Activated T-cell treated with anti-CD3 and anti-CD28 coated beads, Interleukin-2, amount 50 U/mL, for 24 hours (primary cell): Measurements from ENCODE around the gene HSD3B7.
"Not testable (repeated sequence)": the region's sequence is repeated elsewhere in the genome, so short reads cannot be mapped to it uniquely, and the experiment has no call there.

Source experiments
- DNase-seq: peaks from one replicate; pipeline ENCODE4 v3.0.0-alpha.2; 2020
- H3K27ac Mint-ChIP-seq: 2 replicates; pipeline ENCODE4 v1.8.0; 2020; ENCODE audit warnings: mild to moderate bottlenecking, mixed read lengths
- H3K27me3 Mint-ChIP-seq: 2 replicates; pipeline ENCODE4 v1.8.0; 2020; ENCODE audit warnings: mixed read lengths
- H3K36me3 Mint-ChIP-seq: 2 replicates; pipeline ENCODE4 v1.8.0; 2020; ENCODE audit warnings: low read depth, mixed read lengths
- H3K4me1 Mint-ChIP-seq: 2 replicates; pipeline ENCODE4 v1.8.0; 2020; ENCODE audit warnings: low read depth, mixed read lengths
- H3K4me3 Mint-ChIP-seq: 2 replicates; pipeline ENCODE4 v1.8.0; 2020; ENCODE audit warnings: mild to moderate bottlenecking, moderate library complexity, mixed read lengths
- H3K9me3 Mint-ChIP-seq: 2 replicates; pipeline ENCODE4 v1.8.0; 2020; ENCODE audit warnings: mixed read lengths

HSD3B7 gene

DNA sequence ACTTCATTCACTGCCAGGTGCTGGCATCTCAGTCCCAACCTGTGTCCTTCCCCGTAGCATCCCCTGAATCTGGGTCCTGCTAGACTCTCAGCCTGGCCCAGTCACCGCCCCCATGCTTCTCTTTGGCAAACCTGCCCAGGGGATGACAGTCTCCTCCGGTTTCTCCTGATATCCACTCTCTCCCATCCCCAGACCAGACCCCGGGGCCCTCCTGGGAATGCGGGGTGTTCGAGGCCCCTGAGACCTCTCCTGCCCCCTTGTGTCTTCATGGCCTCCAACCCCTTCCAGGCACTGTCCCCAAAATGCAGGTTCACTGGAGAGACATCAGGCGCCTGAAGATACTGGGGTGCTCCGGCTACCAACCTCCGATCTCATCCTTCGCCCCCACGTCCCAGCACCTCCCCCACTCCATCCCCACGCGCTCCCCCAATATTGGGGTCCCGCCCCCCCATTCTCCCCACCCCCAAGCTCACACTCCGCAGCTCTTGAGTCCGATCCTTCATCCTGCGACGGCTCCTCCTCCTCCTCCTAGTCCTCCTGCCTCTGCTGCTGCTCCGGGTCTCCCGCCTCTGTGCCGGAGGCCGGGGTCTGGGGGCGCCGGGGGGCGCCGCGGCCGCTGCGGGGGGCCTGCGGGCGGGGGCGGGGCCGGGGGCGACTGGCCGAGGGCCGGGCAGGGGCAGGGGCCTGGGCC, 25.0 kb downstream of the HSD3B7 start:
- Mint-ChIP-seq H3K36me3 (no peaks in the 10 kb centered on the region), H3K27me3 (peaks cover 17% of the 10 kb centered on the region), H3K4me3 (peak overlapping the region; percentile 72), H3K4me1 (peaks cover 16% of the 10 kb centered on the region), H3K27ac (no peak overlapping the region), H3K9me3 (no peaks in the 10 kb centered on the region)
- DNase-seq, result no peak

DNA sequence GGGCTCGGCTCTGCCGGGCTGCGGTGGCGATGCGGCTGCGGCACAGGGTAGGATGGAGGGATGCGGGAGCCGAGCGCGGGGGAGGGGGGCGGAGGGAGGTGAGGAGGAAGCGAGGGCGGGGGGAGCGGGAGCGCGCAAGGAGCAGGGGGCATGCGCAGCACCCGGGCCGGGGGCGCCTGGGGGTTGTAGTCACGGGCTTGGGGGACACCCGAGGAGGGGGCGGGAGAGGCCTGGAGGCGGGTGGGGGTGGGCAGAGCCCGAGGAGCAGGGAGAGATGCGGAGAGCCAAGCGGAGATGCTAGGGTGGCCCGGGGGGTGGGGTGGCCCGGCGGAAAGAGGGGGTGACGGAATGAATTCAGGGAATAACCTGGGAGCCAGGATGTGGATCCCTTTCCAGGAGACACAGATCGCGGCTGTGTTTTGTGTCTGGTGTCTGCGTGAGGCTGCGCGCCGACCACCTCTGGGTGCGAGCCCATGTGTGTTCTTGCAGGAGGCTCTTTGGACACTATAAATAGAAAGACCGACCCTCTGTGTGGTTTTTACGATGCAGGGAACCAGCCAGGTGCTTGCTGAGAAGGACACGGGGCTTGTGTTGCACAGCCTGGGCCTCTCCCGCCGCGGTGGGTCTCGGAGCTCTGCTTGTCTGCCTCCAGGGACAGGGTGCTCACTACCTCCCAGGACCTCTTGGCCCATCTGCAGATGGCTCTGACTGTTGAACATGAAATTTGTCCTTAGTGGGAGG, 25.7 kb downstream of the HSD3B7 start, which contains the start of gene STX1B:
Gene STX1B (minus strand): TSS at position 54 of the 741 bp plus-strand sequence. CDS start 242 bp downstream, outside the sequence.
- Mint-ChIP-seq H3K27me3 (peaks cover 17% of the 10 kb centered on the region), H3K36me3 (no peaks in the 10 kb centered on the region), H3K4me3 (peak within 1 kb of the TSS; percentile 72), H3K9me3 (no peaks in the 10 kb centered on the region), H3K27ac (peak within 1 kb of the TSS; percentile 72), H3K4me1 (peaks cover 16% of the 10 kb centered on the region)
- peak; percentile 67 for DNase-seq

DNA sequence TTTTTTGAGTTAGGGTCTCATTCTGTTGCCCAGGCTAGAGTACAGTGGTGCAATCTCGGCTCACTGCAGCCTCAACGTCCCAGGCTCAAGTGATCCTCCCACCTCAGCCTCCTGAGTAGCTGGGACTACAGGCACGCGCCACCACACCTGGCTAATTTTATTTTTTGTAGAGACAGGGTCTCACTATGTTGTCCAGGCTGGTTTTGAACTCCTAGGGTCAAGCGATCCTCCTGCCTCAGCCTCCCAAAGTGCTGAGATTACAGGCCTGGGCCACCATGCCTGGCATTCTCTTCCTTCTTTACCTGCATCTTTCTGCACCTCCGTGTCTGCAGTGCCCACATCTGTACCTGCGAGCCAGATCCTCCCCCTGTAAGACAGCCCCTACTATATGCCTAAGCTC, 26.8 kb downstream of the HSD3B7 start:
- Mint-ChIP-seq H3K4me3 (peak overlapping the region; percentile 70), H3K27me3 (peaks cover 21% of the 10 kb centered on the region), H3K4me1 (peaks cover 16% of the 10 kb centered on the region)
- H3K9me3 Mint-ChIP-seq, H3K27ac Mint-ChIP-seq, DNase-seq, H3K36me3 Mint-ChIP-seq: not testable (repeated sequence)

DNA sequence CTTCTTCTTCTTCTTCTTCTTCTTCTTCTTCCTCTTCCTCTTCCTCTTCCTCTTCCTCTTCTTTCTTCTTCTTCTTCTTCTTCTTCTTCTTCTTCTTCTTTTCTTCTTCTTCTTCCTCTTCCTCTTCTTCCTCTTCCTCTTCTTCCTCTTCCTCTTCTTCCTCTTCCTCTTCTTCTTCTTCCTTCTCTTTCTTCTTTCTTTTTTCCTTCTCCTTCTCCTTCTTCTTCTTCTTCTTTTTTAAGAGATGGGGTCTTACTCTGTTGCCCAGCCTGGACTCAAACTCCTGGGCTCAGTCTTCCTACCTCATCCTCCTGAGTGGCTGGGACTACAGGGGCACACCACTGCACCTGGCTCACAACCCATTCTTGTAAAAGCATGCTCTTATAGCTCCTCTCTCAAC, 28.3 kb downstream of the HSD3B7 start:
- H3K27me3 Mint-ChIP-seq, result peaks cover 21% of the 10 kb centered on the region
- H3K4me1 Mint-ChIP-seq, result peaks cover 16% of the 10 kb centered on the region
- not testable (repeated sequence) for DNase-seq, H3K9me3 Mint-ChIP-seq, H3K27ac Mint-ChIP-seq, H3K4me3 Mint-ChIP-seq, H3K36me3 Mint-ChIP-seq

DNA sequence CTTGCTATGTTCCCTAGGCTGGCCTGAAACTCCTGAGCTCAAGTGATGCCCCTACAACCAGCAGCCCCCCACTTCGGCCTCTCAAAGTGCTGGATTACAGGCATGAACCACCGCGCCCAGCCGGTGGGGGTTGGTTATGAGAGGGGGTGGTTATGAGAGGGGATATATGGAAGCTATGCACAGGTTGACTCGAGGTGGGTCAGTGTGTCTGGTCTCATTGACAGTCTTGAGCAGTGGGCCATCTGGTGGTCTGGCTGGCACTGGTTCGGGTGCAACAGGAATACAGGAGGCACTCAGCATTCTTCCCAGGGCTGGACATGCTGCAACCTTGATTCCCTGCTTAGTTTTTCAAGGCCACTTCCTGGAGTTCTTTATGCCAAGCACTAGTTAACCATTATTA, 31.0 kb downstream of the HSD3B7 start:
- H3K27ac Mint-ChIP-seq, result no peak overlapping the region

DNA sequence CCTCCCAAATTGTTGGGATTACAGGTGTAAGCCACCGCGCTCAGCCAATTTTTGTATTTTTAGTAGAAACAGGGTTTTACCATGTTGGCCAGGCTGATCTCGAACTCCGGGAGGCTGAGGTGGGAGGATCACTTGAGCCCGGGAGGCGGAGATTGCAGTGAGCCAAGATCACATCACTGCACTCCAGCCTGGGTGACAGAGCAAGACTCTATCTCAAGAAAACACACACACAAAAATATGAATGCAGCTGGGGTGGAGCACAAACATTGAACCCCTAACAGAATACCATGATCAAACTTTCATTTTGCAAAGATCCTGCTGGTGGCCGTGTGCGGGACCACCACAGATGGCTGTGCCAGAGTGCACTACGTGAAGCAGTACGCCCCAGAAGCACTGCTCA, 32.7 kb downstream of the HSD3B7 start:
- not testable (repeated sequence) for H3K9me3 Mint-ChIP-seq, H3K36me3 Mint-ChIP-seq, DNase-seq, H3K27ac Mint-ChIP-seq, H3K4me1 Mint-ChIP-seq, H3K27me3 Mint-ChIP-seq, H3K4me3 Mint-ChIP-seq

More for the DNA sequence above, 31.0 kb downstream of the HSD3B7 start:
- Mint-ChIP-seq H3K27me3 (peaks cover 21% of the 10 kb centered on the region), H3K4me1 (peaks cover 8% of the 10 kb centered on the region), H3K9me3 (no peaks in the 10 kb centered on the region), H3K36me3 (no peaks in the 10 kb centered on the region), H3K4me3 (no peak overlapping the region)
- no peak for DNase-seq

DNA sequence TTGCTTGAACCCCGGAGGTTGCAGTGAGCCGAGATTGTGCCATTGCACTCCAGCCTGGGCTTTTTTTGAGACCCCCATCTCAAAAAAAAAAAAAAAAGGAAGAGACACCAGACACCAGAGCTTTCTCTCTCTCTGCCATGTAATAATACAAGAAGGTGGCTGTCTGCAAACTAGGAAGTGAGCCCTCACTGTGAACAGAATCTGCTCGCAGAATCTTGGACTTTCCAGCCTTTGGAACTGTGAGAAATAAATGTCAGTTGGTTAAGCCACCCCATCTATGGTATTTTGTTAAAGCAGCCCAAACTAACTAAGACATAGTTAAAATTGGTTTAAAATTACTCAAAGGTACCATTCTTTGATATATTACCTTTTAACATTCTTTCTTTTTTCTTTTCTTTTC, 35.5 kb downstream of the HSD3B7 start:
- Mint-ChIP-seq H3K4me1 (peaks cover 5% of the 10 kb centered on the region), H3K4me3 (no peak overlapping the region), H3K9me3 (no peaks in the 10 kb centered on the region), H3K27ac (no peak overlapping the region), H3K36me3 (no peaks in the 10 kb centered on the region), H3K27me3 (peaks cover 4% of the 10 kb centered on the region)
- no peak for DNase-seq

DNA sequence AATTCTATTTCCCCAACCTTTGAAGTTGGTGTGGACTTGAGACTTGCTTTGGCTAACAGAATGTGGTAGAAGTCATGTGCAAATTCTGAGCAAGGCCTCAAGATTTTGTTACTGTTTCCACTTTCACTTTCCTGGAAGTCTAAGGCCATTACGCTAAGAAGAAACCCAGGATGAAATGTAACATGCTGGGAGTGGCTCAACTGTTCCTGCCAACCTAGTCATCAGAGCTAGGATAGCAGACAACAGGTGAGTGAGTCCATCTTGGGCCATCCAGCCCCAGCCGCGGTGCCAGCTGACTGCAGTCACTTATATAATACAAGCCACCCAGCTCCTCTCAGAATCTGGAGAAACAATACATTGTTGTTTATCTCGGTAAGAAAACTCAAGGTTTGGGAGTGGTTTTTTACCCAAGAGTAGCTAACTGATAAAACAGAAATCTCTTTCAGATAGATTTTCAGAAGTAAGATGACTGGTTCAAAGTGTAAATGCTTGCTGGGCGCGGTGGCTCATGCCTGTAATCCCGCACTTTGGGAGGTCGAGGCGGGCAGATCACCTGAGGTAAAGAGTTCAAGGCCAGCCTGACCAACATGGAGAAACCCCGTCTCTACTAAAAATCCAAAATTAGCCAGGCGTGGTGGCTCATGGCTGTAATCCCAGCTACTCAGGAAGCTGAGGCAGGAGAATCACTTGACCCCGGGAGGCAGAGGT, 37.7 kb downstream of the HSD3B7 start:
- H3K4me1 Mint-ChIP-seq, result peaks cover 5% of the 10 kb centered on the region
- no peak for DNase-seq
- H3K36me3 Mint-ChIP-seq, result no peaks in the 10 kb centered on the region
- H3K9me3 Mint-ChIP-seq, result no peaks in the 10 kb centered on the region
- H3K27me3 Mint-ChIP-seq, result no peaks in the 10 kb centered on the region
- H3K27ac Mint-ChIP-seq, result no peak overlapping the region
- H3K4me3 Mint-ChIP-seq, result no peak overlapping the region

DNA sequence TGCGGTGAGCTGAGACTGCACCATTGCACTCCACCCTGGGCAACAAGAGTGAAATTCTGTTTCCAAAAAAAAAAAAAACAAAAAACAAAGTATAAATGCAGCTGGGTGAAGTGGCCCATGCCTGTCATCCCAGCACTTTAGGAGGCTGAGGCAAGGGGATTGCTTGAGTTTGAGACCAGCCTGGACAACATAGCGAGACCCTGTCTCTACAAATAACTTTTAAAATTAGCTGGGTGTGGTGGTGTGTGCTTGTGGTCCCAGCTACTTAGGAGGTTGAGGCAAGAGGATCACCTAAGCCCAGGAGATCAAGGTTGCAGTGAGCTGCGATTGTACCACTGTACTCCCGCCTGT, 38.2 kb downstream of the HSD3B7 start:
- DNase-seq, result no peak

DNA sequence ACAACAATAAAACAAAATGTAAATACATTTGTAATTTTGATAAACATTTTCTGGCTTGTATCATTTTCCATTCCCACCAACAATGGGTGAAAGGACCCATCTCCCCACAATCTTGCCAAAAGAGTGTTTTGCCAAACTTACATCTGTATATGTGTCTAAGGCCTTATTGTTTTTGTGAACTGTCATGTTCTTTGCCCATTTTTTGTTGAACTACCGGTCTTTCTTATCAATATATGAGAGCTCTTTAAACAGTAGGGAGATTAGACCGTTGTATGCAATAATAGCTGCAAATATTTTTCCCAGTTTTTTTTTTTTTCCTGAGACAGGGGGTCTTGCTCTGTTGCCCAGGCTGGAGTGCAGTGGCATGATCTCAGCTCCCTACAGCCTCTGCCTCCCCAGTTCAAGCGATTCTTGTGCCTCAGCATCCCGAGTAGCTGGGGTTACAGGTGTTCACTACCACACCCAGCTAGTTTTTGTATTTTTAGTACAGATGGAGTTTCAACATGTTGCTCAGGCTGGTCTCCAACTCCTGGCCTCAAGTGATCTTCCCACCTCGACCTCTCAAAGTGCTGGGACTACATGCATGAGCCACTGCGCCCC, 38.7 kb downstream of the HSD3B7 start:
- H3K36me3 Mint-ChIP-seq, result no peaks in the 10 kb centered on the region
- H3K4me1 Mint-ChIP-seq, result peaks cover 5% of the 10 kb centered on the region
- H3K27ac Mint-ChIP-seq, result no peak overlapping the region
- no peaks in the 10 kb centered on the region for H3K9me3 Mint-ChIP-seq
- no peak overlapping the region for H3K4me3 Mint-ChIP-seq
- no peaks in the 10 kb centered on the region for H3K27me3 Mint-ChIP-seq
- no peak for DNase-seq

More for the DNA sequence above, 38.2 kb downstream of the HSD3B7 start:
- Mint-ChIP-seq H3K36me3 (no peaks in the 10 kb centered on the region), H3K27me3 (no peaks in the 10 kb centered on the region), H3K9me3 (no peaks in the 10 kb centered on the region), H3K4me3 (no peak overlapping the region), H3K4me1 (peaks cover 5% of the 10 kb centered on the region), H3K27ac (no peak overlapping the region)

DNA sequence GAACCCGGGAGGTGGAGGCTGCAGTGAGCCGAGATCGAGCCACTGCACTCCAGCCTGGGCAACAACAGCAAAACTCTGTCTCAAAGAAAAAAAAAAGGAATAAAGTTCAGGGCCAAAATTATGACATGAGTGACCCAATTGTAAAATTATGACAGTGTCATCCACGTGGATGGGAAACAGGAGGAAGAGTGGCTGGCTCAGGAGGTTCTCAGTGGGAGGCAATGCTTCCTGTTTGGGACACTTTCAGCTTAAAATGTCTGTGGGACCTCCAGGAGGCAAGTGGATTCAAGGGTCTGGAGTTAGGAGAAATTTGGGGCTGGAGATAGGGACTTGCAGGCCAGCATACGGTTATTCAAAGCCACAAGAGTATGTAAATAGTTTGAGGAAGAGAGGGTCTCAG, 40.3 kb downstream of the HSD3B7 start:
- Mint-ChIP-seq H3K27ac (no peak overlapping the region), H3K27me3 (no peaks in the 10 kb centered on the region), H3K36me3 (no peaks in the 10 kb centered on the region), H3K4me3 (no peak overlapping the region), H3K9me3 (no peaks in the 10 kb centered on the region), H3K4me1 (peaks cover 5% of the 10 kb centered on the region)
- DNase-seq, result no peak

DNA sequence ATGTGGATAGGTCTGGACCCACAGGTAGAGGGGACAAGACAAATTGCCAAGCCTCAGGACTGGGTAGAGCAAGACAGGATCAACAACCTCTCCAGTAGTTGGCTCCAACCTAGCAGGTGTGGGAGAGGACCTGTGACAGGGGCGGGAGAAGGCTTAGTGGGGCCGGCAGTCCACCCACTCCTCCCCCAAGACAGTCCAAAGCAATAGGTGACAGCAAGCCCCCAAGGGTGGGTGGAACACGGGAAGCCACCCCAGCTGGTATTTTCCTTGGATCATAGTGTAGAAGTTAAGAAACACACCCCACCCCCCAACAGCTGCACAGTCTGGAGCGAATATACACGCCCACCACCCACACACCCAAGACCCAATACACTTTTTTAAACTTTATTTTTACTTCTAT, 44.3 kb downstream of the HSD3B7 start:
- Mint-ChIP-seq H3K27ac (no peak overlapping the region), H3K9me3 (no peaks in the 10 kb centered on the region), H3K4me3 (no peak overlapping the region), H3K4me1 (peaks cover 12% of the 10 kb centered on the region), H3K27me3 (no peaks in the 10 kb centered on the region), H3K36me3 (peaks cover 11% of the 10 kb centered on the region)
- no peak for DNase-seq

DNA sequence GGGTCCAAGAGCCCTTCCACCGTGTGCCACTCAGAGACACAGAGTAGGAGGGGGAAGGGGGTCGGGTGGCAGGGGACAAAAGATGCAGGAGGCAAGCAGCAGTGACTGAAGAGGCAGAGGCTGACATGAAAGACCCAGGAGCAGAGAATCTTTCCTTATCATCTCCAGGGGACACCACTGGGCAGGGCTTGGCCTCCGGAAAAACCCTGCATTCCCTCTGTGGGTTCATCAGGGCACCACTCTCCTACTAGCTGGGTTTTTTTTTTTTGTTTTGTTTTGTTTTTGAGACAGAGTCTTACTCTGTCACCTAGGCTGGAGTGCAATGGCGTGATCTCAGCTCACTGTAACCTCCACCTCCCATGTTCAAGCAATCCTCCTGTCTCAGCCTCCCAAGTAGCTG, 46.3 kb downstream of the HSD3B7 start:
- peaks cover 21% of the 10 kb centered on the region for H3K4me1 Mint-ChIP-seq
- H3K36me3 Mint-ChIP-seq, result peaks cover 24% of the 10 kb centered on the region
- no peaks in the 10 kb centered on the region for H3K9me3 Mint-ChIP-seq
- DNase-seq, result no peak
- H3K27me3 Mint-ChIP-seq, result no peaks in the 10 kb centered on the region
- H3K27ac Mint-ChIP-seq, result no peak overlapping the region
- no peak overlapping the region for H3K4me3 Mint-ChIP-seq

DNA sequence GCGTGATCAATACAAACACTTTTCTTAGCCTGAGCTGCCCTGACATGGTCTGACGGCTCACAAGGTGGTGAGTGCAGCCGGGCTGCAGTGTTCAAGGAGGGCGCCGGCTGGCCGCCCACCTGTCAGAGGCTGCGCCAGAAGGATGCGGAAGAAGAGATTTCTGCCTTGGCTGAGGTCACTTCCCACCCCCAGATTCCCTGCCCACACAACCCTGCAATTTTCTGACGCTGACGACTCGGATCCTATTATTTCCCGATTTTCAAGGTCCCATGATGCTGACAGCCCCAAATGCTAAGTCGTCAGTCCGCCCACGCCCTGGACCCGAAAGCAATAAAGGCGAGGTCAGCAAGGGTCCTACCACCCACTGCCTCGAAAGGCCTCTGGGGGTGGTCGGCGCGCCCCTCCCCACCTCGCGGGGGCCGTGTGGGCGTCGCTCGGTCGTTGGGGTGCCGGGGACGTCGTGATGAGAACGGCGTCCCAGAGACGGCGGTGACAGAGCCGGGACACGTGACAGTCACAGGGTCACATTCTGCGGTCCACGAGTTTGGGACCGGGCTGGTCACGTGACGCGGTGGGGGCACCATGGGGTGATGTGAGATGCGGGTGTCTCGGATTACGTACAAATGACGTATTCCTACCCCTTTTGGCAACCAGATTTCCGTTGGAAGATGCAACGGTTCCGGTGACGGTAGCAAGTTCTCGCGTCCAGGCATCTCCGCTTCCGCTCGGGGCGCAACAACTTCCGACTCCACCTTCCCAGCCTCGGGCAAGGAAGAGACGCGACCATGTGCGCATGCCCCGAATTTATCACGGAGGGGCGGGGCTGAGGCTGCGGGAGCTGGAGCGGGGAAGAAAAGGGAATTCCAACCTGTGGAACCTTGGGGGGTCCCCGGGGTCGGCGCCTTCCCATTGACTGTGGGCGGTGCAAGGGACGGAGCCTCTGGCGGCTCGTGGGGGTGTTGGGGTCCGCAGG, 48.0 kb downstream of the HSD3B7 start, which contains the start of gene STX4:
Gene STX4 (plus strand): TSS at position 823 of the 973 bp plus-strand sequence. CDS start 248 bp downstream, outside the sequence.
- Mint-ChIP-seq H3K4me3 (peak within 1 kb of the TSS; percentile 91), H3K36me3 (peaks cover 32% of the 10 kb centered on the region), H3K27me3 (no peaks in the 10 kb centered on the region), H3K27ac (peak within 1 kb of the TSS; percentile 96), H3K9me3 (no peaks in the 10 kb centered on the region), H3K4me1 (peaks cover 23% of the 10 kb centered on the region)
- DNase-seq, result peak; percentile 95
